GM12864 (cell line): ENCODE results near the gene MMD2.

Source experiments
- DNase-seq: peaks from one replicate; pipeline ENCODE4 v3.0.0-alpha.2; 2011; ENCODE audit warnings: low read depth
- H3K4me3 ChIP-seq: 2 replicates; pipeline ENCODE4 v1.5.1; 2011; ENCODE audit warnings: mild to moderate bottlenecking, low read depth, low read length, control low read depth
- CTCF ChIP-seq: IDR thresholded peaks from 2 replicates; pipeline ENCODE4 v1.5.1; 2011; ENCODE audit warnings: low read depth, mild to moderate bottlenecking, moderate library complexity, low read length, control low read depth, inconsistent platforms; ENCODE audit errors: missing control alignments

The MMD2 gene

GRCh38 chr7:4939971-4940728 is 18.8 kb downstream of the MMD2 start:
- no peak for DNase-seq
- no peak for TF ChIP-seq CTCF
- H3K4me3 ChIP-seq = no peak overlapping the region

- DNase-seq = no peak
- no peak for TF ChIP-seq CTCF
- H3K4me3 ChIP-seq = no peak overlapping the region
Observed at GRCh38 chr7:4937411-4937810, 21.6 kb downstream of the MMD2 start.

- no peak overlapping the region for H3K4me3 ChIP-seq
- no peak for DNase-seq
- no peak for TF ChIP-seq CTCF
Observed at GRCh38 chr7:4934419-4935025, 24.5 kb downstream of the MMD2 start.

- no peak overlapping the region for H3K4me3 ChIP-seq
- TF ChIP-seq CTCF = no peak
- DNase-seq = no peak
Observed at GRCh38 chr7:4931943-4932342, 27.0 kb downstream of the MMD2 start.

- TF ChIP-seq CTCF = no peak
- DNase-seq = no peak
- H3K4me3 ChIP-seq = no peak overlapping the region
Observed at GRCh38 chr7:4929005-4929404, 30.0 kb downstream of the MMD2 start.

- TF ChIP-seq CTCF = no peak
- H3K4me3 ChIP-seq = no peak overlapping the region
- no peak for DNase-seq
Observed at GRCh38 chr7:4928445-4928844, 30.5 kb downstream of the MMD2 start.
